Measurements from ENCODE around the gene TMEM168.
"Not testable (repeated sequence)": the region's sequence is repeated elsewhere in the genome, so short reads cannot be mapped to it uniquely, and the experiment has no call there.

- not testable (repeated sequence) for TF ChIP-seq EZH2phosphoT487 (IDR thresholded peaks at IDR 0.05; ENCODE audit: insufficient read depth, low read depth); EZH2 (IDR thresholded peaks at IDR 0.05; ENCODE audit: insufficient read depth, poor library complexity, severe bottlenecking)
Observed at GRCh38 chr7:112796552-112796951, 6.4 kb upstream of the TMEM168 start.

Measured in GM23248 (cell line).